H9 (cell line): ENCODE data around the gene MB. TPM values are rescaled to one million over a fixed set of nuclear protein-coding genes. Genes with fewer than 3 reads are reported as not detected.
A peak's percentile ranks its signal among the peaks of the same experiment; 100 is the strongest.

Source experiments
- DNase-seq: peaks from one replicate; pipeline ENCODE4 v3.0.0-alpha.2; 2017
- H2AFZ ChIP-seq: one replicate; pipeline ENCODE4 v1.6.1; 2013; ENCODE audit warnings: mild to moderate bottlenecking, low read length, control low read depth, moderate library complexity
- H2AK5ac ChIP-seq: 2 replicates; pipeline ENCODE4 v1.6.1; 2013; ENCODE audit warnings: low read length, control low read depth, mixed read lengths; ENCODE audit not compliant: insufficient read length
- H2BK120ac ChIP-seq: one replicate; pipeline ENCODE4 v1.6.1; 2013; ENCODE audit warnings: low read depth, mild to moderate bottlenecking, low read length, control low read depth, inconsistent platforms; ENCODE audit not compliant: poor library complexity, severe bottlenecking
- H2BK12ac ChIP-seq: 2 replicates; pipeline ENCODE4 v1.6.1; 2013; ENCODE audit warnings: low read length, control low read depth, mixed read lengths, low read depth; ENCODE audit not compliant: insufficient read length
- H2BK15ac ChIP-seq: 2 replicates; pipeline ENCODE4 v1.6.1; 2013; ENCODE audit warnings: low read depth, low read length, control low read depth
- H2BK20ac ChIP-seq: one replicate; pipeline ENCODE4 v1.6.1; 2013; ENCODE audit warnings: low read depth, mild to moderate bottlenecking, low read length, control low read depth, inconsistent platforms; ENCODE audit not compliant: poor library complexity, severe bottlenecking
- H2BK5ac ChIP-seq: 2 replicates; pipeline ENCODE4 v1.6.1; 2013; ENCODE audit warnings: low read length, control low read depth, mixed read lengths; ENCODE audit not compliant: insufficient read length
- H3K14ac ChIP-seq: 2 replicates; pipeline ENCODE4 v1.6.1; 2013; ENCODE audit warnings: low read length, control low read depth; ENCODE audit not compliant: insufficient read depth
- H3K18ac ChIP-seq: 2 replicates; pipeline ENCODE4 v1.6.1; 2013; ENCODE audit warnings: low read depth, mild to moderate bottlenecking, mixed read lengths, low read length, control low read depth; ENCODE audit not compliant: insufficient read length
- H3K23ac ChIP-seq: 2 replicates; pipeline ENCODE4 v1.6.1; 2013; ENCODE audit warnings: low read length, control low read depth, mixed read lengths, low read depth; ENCODE audit not compliant: insufficient read length
- H3K23me2 ChIP-seq: 2 replicates; pipeline ENCODE4 v1.6.1; 2013; ENCODE audit warnings: low read depth, mild to moderate bottlenecking, mixed read lengths, low read length, control low read depth; ENCODE audit not compliant: insufficient read length, poor library complexity, severe bottlenecking
- H3K27ac ChIP-seq: 2 replicates; pipeline ENCODE4 v1.5.1; 2013; ENCODE audit warnings: low read length, control low read depth, mixed read lengths, low read depth; ENCODE audit not compliant: insufficient read length
- H3K27me3 ChIP-seq: 2 replicates; pipeline ENCODE4 v1.6.1; 2013; ENCODE audit warnings: low read length, control low read depth, inconsistent platforms; ENCODE audit not compliant: insufficient read depth
- H3K4ac ChIP-seq: 2 replicates; pipeline ENCODE4 v1.6.1; 2013; ENCODE audit warnings: low read depth, mild to moderate bottlenecking, control low read depth, inconsistent platforms, low read length, moderate library complexity
- H3K4me1 ChIP-seq: 2 replicates; pipeline ENCODE4 v1.6.1; 2013; ENCODE audit warnings: low read length, control low read depth, inconsistent platforms; ENCODE audit not compliant: insufficient read depth
- H3K4me2 ChIP-seq: 2 replicates; pipeline ENCODE4 v1.6.1; 2013; ENCODE audit warnings: low read length, control low read depth, mixed read lengths; ENCODE audit not compliant: insufficient read length, insufficient read depth
- H3K56ac ChIP-seq: 2 replicates; pipeline ENCODE4 v1.6.1; 2013; ENCODE audit warnings: low read depth, mild to moderate bottlenecking, mixed read lengths, low read length, control low read depth; ENCODE audit not compliant: insufficient read length
- H3K79me1 ChIP-seq: 2 replicates; pipeline ENCODE4 v1.6.1; 2013; ENCODE audit warnings: low read depth, mild to moderate bottlenecking, moderate library complexity, low read length, control low read depth, inconsistent platforms; ENCODE audit not compliant: insufficient read depth, poor library complexity, severe bottlenecking
- H3K79me2 ChIP-seq: 2 replicates; pipeline ENCODE4 v1.6.1; 2013; ENCODE audit warnings: low read length, control low read depth, inconsistent platforms; ENCODE audit not compliant: insufficient read depth
- H3K9ac ChIP-seq: 2 replicates; pipeline ENCODE4 v1.6.1; 2013; ENCODE audit warnings: low read length, control low read depth, mixed read lengths; ENCODE audit not compliant: insufficient read length; ENCODE audit errors: extremely low read depth
- H3K9me3 ChIP-seq: one replicate; pipeline ENCODE4 v1.6.1; 2013; ENCODE audit warnings: low read depth, low read length, inconsistent platforms; ENCODE audit not compliant: control insufficient read depth
- H3T11ph ChIP-seq: one replicate; pipeline ENCODE4 v1.6.1; 2013; ENCODE audit warnings: mild to moderate bottlenecking, low read length, control low read depth, inconsistent platforms
- H4K20me1 ChIP-seq: one replicate; pipeline ENCODE4 v1.6.1; 2013; ENCODE audit not compliant: control insufficient read depth, insufficient read length, insufficient read depth
- H4K5ac ChIP-seq: 2 replicates; pipeline ENCODE4 v1.6.1; 2013; ENCODE audit warnings: low read depth, mild to moderate bottlenecking, mixed read lengths, low read length, control low read depth; ENCODE audit not compliant: insufficient read length
- H4K8ac ChIP-seq: replicated peaks from 2 replicates; pipeline ENCODE4 v1.6.1; 2013; ENCODE audit warnings: low read length, control low read depth, mixed read lengths, low read depth; ENCODE audit not compliant: insufficient read length
- H4K91ac ChIP-seq: 2 replicates; pipeline ENCODE4 v1.6.1; 2013; ENCODE audit warnings: low read depth, mild to moderate bottlenecking, moderate library complexity, mixed read lengths, low read length, control low read depth; ENCODE audit not compliant: insufficient read length
- H3K27ac Mint-ChIP-seq, 3 experiments: 2 replicates in 2 of 3; 3 replicates in 1 of 3; pipeline ENCODE4 v1.8.0; 2020 to 2021; ENCODE audit warnings: mixed read lengths in 3 of 3, mild to moderate bottlenecking in 1 of 3, moderate library complexity in 1 of 3
- H3K27me3 Mint-ChIP-seq: 2 replicates; pipeline ENCODE4 v1.8.0; 2021; ENCODE audit warnings: low read depth, mild to moderate bottlenecking, moderate library complexity, mixed read lengths
- H3K36me3 Mint-ChIP-seq, 3 experiments: 2 replicates in 2 of 3; 3 replicates in 1 of 3; pipeline ENCODE4 v1.8.0; 2020 to 2021; ENCODE audit warnings: low read depth in 3 of 3, mixed read lengths in 3 of 3; ENCODE audit not compliant: insufficient read depth in 1 of 3
- H3K4me1 Mint-ChIP-seq, 2 experiments: 2 replicates each; pipeline ENCODE4 v1.8.0; 2020; ENCODE audit warnings: mixed read lengths in 2 of 2
- H3K4me3 Mint-ChIP-seq, 2 experiments: 2 replicates in 1 of 2; 3 replicates in 1 of 2; pipeline ENCODE4 v1.8.0; 2020 to 2021; ENCODE audit warnings: mild to moderate bottlenecking in 2 of 2, mixed read lengths in 2 of 2, moderate library complexity in 1 of 2
- H3K9me3 Mint-ChIP-seq, 2 experiments: 2 replicates in 1 of 2; 3 replicates in 1 of 2; pipeline ENCODE4 v1.8.0; 2020; ENCODE audit warnings: mild to moderate bottlenecking in 2 of 2, mixed read lengths in 2 of 2, moderate library complexity in 1 of 2
- WGBS: extraction: QIAGEN DNeasy Blood & Tissue Kit; methylation state at CpG from one replicate; pipeline ENCODE4 v1.1.7; 2013; ENCODE audit warnings: missing lambda C conversion rate, low lambda C conversion rate, mixed read lengths; ENCODE audit not compliant: insufficient read length; ENCODE audit errors: extremely low coverage; 5-methylcytosine and 5-hydroxymethylcytosine counted together
- total RNA-seq: library from RNA; stranded (reverse); gene quantifications from 2 replicates; pipeline ENCODE4 v1.2.1, GENCODE V29; 2021
- TF ChIP-seq, protein P1 (sequence below): fragments of 200-600 bp; sonication (generic); conservative IDR thresholded peaks from 3 replicates; pipeline ENCODE4 v1.8.0; 2021; ENCODE audit warnings: antibody characterized with exemption, mild to moderate bottlenecking

Gene MB
- total RNA-seq, 1 experiment from 2014 or later: 0.55 TPM

DNA sequence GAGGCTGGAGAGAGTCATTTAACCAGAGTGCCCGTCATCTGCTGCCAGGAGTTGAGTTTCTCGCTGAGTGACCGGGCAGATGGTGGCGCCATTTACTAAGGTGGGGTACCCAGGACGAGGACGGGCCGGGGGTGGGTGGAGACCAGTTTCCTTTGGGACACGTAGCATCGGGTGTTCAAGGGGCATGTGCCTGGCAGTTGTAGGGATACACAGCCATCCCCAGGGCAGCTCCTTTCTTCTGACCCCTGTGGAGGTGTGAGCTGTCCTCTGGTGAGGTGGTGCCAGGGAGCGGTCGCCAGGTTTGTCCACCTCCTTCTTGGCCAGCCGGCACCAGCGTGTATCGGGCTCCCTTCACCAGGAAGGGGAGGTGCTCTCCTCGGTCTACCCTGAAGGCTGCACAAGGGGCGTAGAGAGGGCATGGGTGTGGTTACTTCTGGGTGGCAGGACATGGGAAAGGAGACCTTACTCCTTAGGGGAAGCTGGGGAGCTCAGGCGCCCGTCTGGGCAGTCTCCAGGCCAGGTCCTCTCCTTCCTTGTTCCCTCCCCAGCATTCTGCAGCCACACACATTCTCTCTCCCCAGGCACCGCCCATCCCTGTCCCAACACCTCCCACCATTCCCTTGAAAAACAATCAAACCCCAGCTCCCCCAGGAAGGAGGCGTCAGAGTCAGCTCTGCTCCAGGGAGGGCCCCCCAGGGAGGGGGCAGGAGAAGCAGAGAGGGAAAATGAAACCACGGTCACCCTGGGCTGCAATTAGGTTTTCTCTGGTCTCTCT is 10.3 kb upstream of the MB start:
- no peaks in the 10 kb centered on the region for H3K79me2 ChIP-seq
- no peaks in the 10 kb centered on the region for H3K79me1 ChIP-seq
- H3K36me3 Mint-ChIP-seq: peaks cover 0 to 3% (median 0%) of the 10 kb centered on the region in 3 experiments; a peak in 1 of 7 replicates
- no peaks in the 10 kb centered on the region for H3K27me3 ChIP-seq
- H2BK12ac ChIP-seq: no peak overlapping the region
- peaks cover 0 to 3% of the 10 kb centered on the region in 2 experiments; a peak in 2 of 5 replicates for H3K9me3 Mint-ChIP-seq
- no peaks in the 10 kb centered on the region for H4K20me1 ChIP-seq
- H3K27ac ChIP-seq: no peak overlapping the region
- H3K4ac ChIP-seq: no peak overlapping the region
- peak overlapping the region; percentile 74 for H3K18ac ChIP-seq
- no peaks in the 10 kb centered on the region for H3K4me1 ChIP-seq
- H2BK5ac ChIP-seq: peak overlapping the region; percentile 20
- H3T11ph ChIP-seq: no peak overlapping the region
- H2BK20ac ChIP-seq: no peak overlapping the region
- H3K4me2 ChIP-seq: peak overlapping the region; percentile 98
- peak overlapping the region; percentile 57 for H3K9ac ChIP-seq
- H4K91ac ChIP-seq: no peak overlapping the region
- peak overlapping the region; percentile 17 for H4K5ac ChIP-seq
- no peak overlapping the region for H3K56ac ChIP-seq
- H3K27ac Mint-ChIP-seq: peak overlapping the region; percentile 62 to 90 (median 71); a peak in 4 of 7 replicates
- no peaks in the 10 kb centered on the region for H3K9me3 ChIP-seq
- H2BK15ac ChIP-seq: 0 out of 2 replicates have a peak overlapping the region, but pooled peaks have one; percentile 29
- H2AK5ac ChIP-seq: no peak overlapping the region
- H3K23me2 ChIP-seq: peaks cover 8% of the 10 kb centered on the region
- no peak overlapping the region for H4K8ac ChIP-seq
- peaks cover 3% of the 10 kb centered on the region for H3K27me3 Mint-ChIP-seq
- peak overlapping the region; percentile 74 for H2AFZ ChIP-seq
- peaks cover 25 to 29% of the 10 kb centered on the region in 2 experiments for H3K4me1 Mint-ChIP-seq
- peak overlapping the region; percentile 76 to 81 for H3K4me3 Mint-ChIP-seq
- TF ChIP-seq, protein P1, sequence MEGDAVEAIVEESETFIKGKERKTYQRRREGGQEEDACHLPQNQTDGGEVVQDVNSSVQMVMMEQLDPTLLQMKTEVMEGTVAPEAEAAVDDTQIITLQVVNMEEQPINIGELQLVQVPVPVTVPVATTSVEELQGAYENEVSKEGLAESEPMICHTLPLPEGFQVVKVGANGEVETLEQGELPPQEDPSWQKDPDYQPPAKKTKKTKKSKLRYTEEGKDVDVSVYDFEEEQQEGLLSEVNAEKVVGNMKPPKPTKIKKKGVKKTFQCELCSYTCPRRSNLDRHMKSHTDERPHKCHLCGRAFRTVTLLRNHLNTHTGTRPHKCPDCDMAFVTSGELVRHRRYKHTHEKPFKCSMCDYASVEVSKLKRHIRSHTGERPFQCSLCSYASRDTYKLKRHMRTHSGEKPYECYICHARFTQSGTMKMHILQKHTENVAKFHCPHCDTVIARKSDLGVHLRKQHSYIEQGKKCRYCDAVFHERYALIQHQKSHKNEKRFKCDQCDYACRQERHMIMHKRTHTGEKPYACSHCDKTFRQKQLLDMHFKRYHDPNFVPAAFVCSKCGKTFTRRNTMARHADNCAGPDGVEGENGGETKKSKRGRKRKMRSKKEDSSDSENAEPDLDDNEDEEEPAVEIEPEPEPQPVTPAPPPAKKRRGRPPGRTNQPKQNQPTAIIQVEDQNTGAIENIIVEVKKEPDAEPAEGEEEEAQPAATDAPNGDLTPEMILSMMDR: peak; percentile 63
- WGBS: no CpG with 5 or more reads among the region's 21 CpGs
- DNase-seq: peak; percentile 84
- H3K23ac ChIP-seq: no peak overlapping the region
- no peak overlapping the region for H2BK120ac ChIP-seq
- H3K14ac ChIP-seq: peak overlapping the region; percentile 86; the same call in 1 of the 2 replicates
